GM23338 (cell line): Measurements from ENCODE around the gene MYO1D. TPM values are rescaled to one million over a fixed set of nuclear protein-coding genes. Genes with fewer than 3 reads are reported as not detected.

ENCODE experiments used
- ATAC-seq: fragments of 200-7000 bp; cut with Tn5 transposase; 3 replicates; pipeline ENCODE4 v1.9.1; 2020
- DNase-seq: peaks from one replicate; pipeline ENCODE4 v3.0.0-alpha.2; 2015; ENCODE audit warnings: low spot score
- H2AFZ ChIP-seq: fragments of 200-600 bp; sonication (generic); 2 replicates; pipeline ENCODE4 v1.8.0; 2016; ENCODE audit warnings: antibody characterized with exemption, mild to moderate bottlenecking, moderate library complexity
- H3F3A ChIP-seq: fragments of 200-600 bp; sonication (generic); replicated peaks from 2 replicates; pipeline ENCODE4 v1.8.0; 2017; ENCODE audit warnings: antibody characterized with exemption, mixed run types, low read depth
- H3K27ac ChIP-seq: fragments of 200-600 bp; sonication (generic); 2 replicates; pipeline ENCODE4 v1.6.1; 2016; ENCODE audit warnings: low read depth
- H3K27me3 ChIP-seq: fragments of 200-600 bp; sonication (generic); 2 replicates; pipeline ENCODE4 v1.8.0; 2016; ENCODE audit warnings: mild to moderate bottlenecking, mixed run types, moderate library complexity; ENCODE audit not compliant: insufficient read depth
- H3K36me3 ChIP-seq: fragments of 200-600 bp; sonication (generic); 2 replicates; pipeline ENCODE4 v1.8.0; 2016; ENCODE audit warnings: mild to moderate bottlenecking; ENCODE audit not compliant: insufficient read depth
- H3K4me1 ChIP-seq: fragments of 200-600 bp; sonication (generic); 2 replicates; pipeline ENCODE4 v1.8.0; 2016; ENCODE audit warnings: mild to moderate bottlenecking, moderate library complexity; ENCODE audit not compliant: insufficient read depth
- H3K4me2 ChIP-seq: fragments of 200-600 bp; sonication (generic); 2 replicates; pipeline ENCODE4 v1.7.1; 2017; ENCODE audit warnings: mixed run types
- H3K4me3 ChIP-seq: fragments of 200-600 bp; sonication (generic); 2 replicates; pipeline ENCODE4 v1.6.1; 2016; ENCODE audit warnings: mixed run types
- H3K79me2 ChIP-seq: fragments of 200-600 bp; sonication (generic); replicated peaks from 2 replicates; pipeline ENCODE4 v1.8.0; 2017; ENCODE audit warnings: mild to moderate bottlenecking; ENCODE audit not compliant: insufficient read depth
- H3K9me2 ChIP-seq: fragments of 200-600 bp; sonication (generic); 2 replicates; pipeline ENCODE4 v1.8.0; 2017; ENCODE audit not compliant: insufficient read depth
- H4K20me1 ChIP-seq: fragments of 200-600 bp; sonication (generic); replicated peaks from 2 replicates; pipeline ENCODE4 v1.8.0; 2017; ENCODE audit warnings: mild to moderate bottlenecking; ENCODE audit not compliant: insufficient read depth
- H3K27ac Mint-ChIP-seq: 2 replicates; pipeline ENCODE4 v1.8.0; 2020; ENCODE audit warnings: inconsistent platforms, mild to moderate bottlenecking, moderate library complexity, mixed read lengths
- H3K27me3 Mint-ChIP-seq: 3 replicates; pipeline ENCODE4 v1.8.0; 2022; ENCODE audit warnings: low read depth, mild to moderate bottlenecking, moderate library complexity, mixed read lengths, inconsistent platforms; ENCODE audit not compliant: insufficient read depth, poor library complexity
- H3K36me3 Mint-ChIP-seq: 3 replicates; pipeline ENCODE4 v1.8.0; 2021; ENCODE audit warnings: low read depth, mild to moderate bottlenecking, inconsistent platforms, moderate library complexity, mixed read lengths
- H3K4me1 Mint-ChIP-seq: 3 replicates; pipeline ENCODE4 v1.8.0; 2020; ENCODE audit warnings: mild to moderate bottlenecking, inconsistent platforms, mixed read lengths
- H3K4me3 Mint-ChIP-seq: 3 replicates; pipeline ENCODE4 v1.8.0; 2021; ENCODE audit warnings: moderate library complexity, mild to moderate bottlenecking, inconsistent platforms, mixed read lengths
- H3K9me3 Mint-ChIP-seq: 3 replicates; pipeline ENCODE4 v1.8.0; 2020; ENCODE audit warnings: moderate library complexity, mild to moderate bottlenecking, inconsistent platforms, mixed read lengths
- CREB1 ChIP-seq: fragments of 250-450 bp; sonication (Bioruptor Pico); IDR thresholded peaks from 2 replicates; pipeline ENCODE4 v1.5.0; 2020; ENCODE audit warnings: low read depth, mild to moderate bottlenecking, moderate library complexity
- CTCF ChIP-seq, 2 experiments: fragments of 200-600 bp in 1 of 2; sonication (generic) in 1 of 2; conservative IDR thresholded peaks; 2 replicates each; pipeline versions ENCODE4 v1.5.1 to v1.6.1; 2016 to 2017; ENCODE audit warnings: antibody characterized with exemption in 2 of 2, low read depth in 2 of 2, mild to moderate bottlenecking in 2 of 2, moderate library complexity in 1 of 2
- ETS1 ChIP-seq: IDR thresholded peaks from 2 replicates; pipeline ENCODE4 v1.6.1; 2016; ENCODE audit warnings: antibody characterized with exemption
- EZH2 ChIP-seq: fragments of 200-600 bp; sonication (generic); IDR thresholded peaks from one replicate; pipeline ENCODE4 v1.8.0; 2017; ENCODE audit warnings: antibody characterized with exemption, mild to moderate bottlenecking, low read depth; ENCODE audit not compliant: unreplicated experiment
- EZH2phosphoT487 ChIP-seq: fragments of 200-600 bp; sonication (generic); IDR thresholded peaks from one replicate; pipeline ENCODE4 v1.8.1; 2018; ENCODE audit warnings: antibody characterized with exemption; ENCODE audit not compliant: unreplicated experiment
- JUNB ChIP-seq: IDR thresholded peaks from one replicate; pipeline ENCODE4 v1.6.1; 2016; ENCODE audit warnings: antibody characterized with exemption; ENCODE audit not compliant: unreplicated experiment
- NANOG ChIP-seq: IDR thresholded peaks from 2 replicates; pipeline ENCODE4 v1.6.1; 2016; ENCODE audit warnings: antibody characterized with exemption, borderline replicate concordance
- POLR2AphosphoS5 ChIP-seq: IDR thresholded peaks from 2 replicates; pipeline ENCODE4 v1.6.1; 2016; ENCODE audit warnings: antibody characterized with exemption, low read depth
- REST ChIP-seq: IDR thresholded peaks from one replicate; pipeline ENCODE4 v1.6.1; 2018; ENCODE audit warnings: antibody characterized with exemption; ENCODE audit not compliant: unreplicated experiment
- STAT1 ChIP-seq: IDR thresholded peaks from one replicate; pipeline ENCODE4 v1.6.1; 2016; ENCODE audit warnings: antibody characterized with exemption; ENCODE audit not compliant: unreplicated experiment
- ZNF114 ChIP-seq: fragments of 250-450 bp; sonication (Bioruptor Pico); IDR thresholded peaks from 2 replicates; pipeline ENCODE4 v1.5.0; 2020; ENCODE audit warnings: mild to moderate bottlenecking, moderate library complexity
- ZNF331 ChIP-seq: fragments of 250-450 bp; sonication (Bioruptor Pico); IDR thresholded peaks from 2 replicates; pipeline ENCODE4 v1.5.0; 2020; ENCODE audit warnings: low read depth, mild to moderate bottlenecking, moderate library complexity
- polyA plus RNA-seq: library from polyadenylated mRNA; unstranded; fragments of >200 nt; fragmentation: Nextera tagmentation; extraction: Ambion mirVana; gene quantifications from 2 replicates; pipeline ENCODE4 v1.2.1, GENCODE V29; 2016
- total RNA-seq: library from RNA; depleted of rRNA; stranded (reverse); fragments of >200 nt; shearing (Covaris generic); gene quantifications from 2 replicates; pipeline ENCODE4 v1.2.3, GENCODE V29; 2014

Gene MYO1D
- total and polyA plus RNA-seq, 2 experiments from 2014 or later = 8.6 to 28.6 TPM

- TF ChIP-seq REST (no peak), CTCF (conservative IDR thresholded peaks at IDR 0.05; ENCODE audit: low read depth in 2 of 2) (no peak), EZH2phosphoT487 (no peak), POLR2AphosphoS5 (no peak), NANOG (no peak)
Observed at GRCh38 chr17:32695864-32696263, 181.1 kb downstream of the MYO1D start (continued).

GRCh38 chr17:32693194-32693897 is 183.6 kb downstream of the MYO1D start:
- Mint-ChIP-seq H3K27ac (no peak overlapping the region), H3K27me3 (no peaks in the 10 kb centered on the region), H3K36me3 (peaks cover 12% of the 10 kb centered on the region), H3K9me3 (peaks cover 9% of the 10 kb centered on the region; the same call in 2 of the 3 replicates), H3K4me3 (no peak overlapping the region), H3K4me1 (no peaks in the 10 kb centered on the region)
- ATAC-seq (no peak), DNase-seq (no peak)
- Histone ChIP-seq H3K4me2 (no peak overlapping the region), H3K27me3 (no peaks in the 10 kb centered on the region), H3K4me3 (no peak overlapping the region), H4K20me1 (no peaks in the 10 kb centered on the region), H3K27ac (no peak overlapping the region), H3K9me2 (no peaks in the 10 kb centered on the region), H3K79me2 (no peaks in the 10 kb centered on the region), H3F3A (no peaks in the 10 kb centered on the region), H2AFZ (no peak overlapping the region), H3K4me1 (no peaks in the 10 kb centered on the region), H3K36me3 (no peaks in the 10 kb centered on the region)
- no peak for TF ChIP-seq EZH2phosphoT487
- TF ChIP-seq ZNF114 (CRISPR knock-in tag) = no peak
- no peak for TF ChIP-seq ETS1
- no peak for TF ChIP-seq EZH2
- no peak for TF ChIP-seq JUNB
- no peak for TF ChIP-seq NANOG
- TF ChIP-seq CREB1 (CRISPR knock-in tag) = no peak
- TF ChIP-seq CTCF (conservative IDR thresholded peaks at IDR 0.05; ENCODE audit: low read depth in 2 of 2) = no peak
- TF ChIP-seq STAT1 = no peak
- TF ChIP-seq ZNF331 (CRISPR knock-in tag) = no peak
